ENCODE measurements around the gene KCNA2.

Gene KCNA2

GRCh38 chr1:110566836-110567235 is 39.3 kb downstream of the KCNA2 start:
- DNase-seq (ENCODE audit: low spot score) = no peak

DNA sequence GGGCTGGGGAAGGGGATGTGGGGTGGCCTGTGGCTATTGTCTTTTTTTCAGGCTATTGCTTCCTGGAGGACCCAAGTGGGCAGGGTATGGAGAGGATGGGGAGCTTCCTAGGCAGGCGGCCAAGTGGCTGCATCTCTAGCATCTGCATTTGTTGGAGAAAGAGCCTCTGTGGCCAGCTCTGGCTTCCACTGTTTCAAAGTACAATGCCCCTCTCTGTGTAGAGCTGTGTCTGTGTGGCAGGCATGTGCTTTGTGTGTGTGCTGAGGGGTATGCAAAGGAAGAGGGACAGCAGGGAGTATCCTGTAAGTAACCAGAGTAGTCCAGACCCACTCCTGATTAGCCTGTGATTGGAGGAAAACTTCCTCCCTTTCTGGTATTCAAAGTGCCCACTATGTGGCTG is 40.6 kb downstream of the KCNA2 start:
- DNase-seq (ENCODE audit: low spot score) = no peak

DNA sequence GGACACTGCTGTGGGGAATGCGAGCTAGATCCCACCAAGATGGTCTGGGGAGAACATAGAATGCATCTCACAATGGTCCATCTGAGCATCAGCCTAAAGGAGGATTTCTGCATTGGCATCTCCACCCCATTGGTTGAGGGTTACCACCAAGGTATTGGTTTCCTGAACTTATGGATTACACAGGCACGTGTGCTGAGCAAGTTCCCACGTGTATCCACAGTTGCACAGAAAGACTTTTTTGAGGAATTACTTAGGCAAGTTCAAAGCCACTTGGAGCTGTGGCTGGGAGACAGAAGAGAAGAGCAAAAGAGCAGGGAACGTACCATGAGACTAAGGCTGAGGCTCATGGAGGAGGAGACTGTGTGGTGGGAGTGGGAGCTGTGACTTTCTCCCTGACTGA is 43.1 kb downstream of the KCNA2 start:
- no peak for DNase-seq (ENCODE audit: low spot score)

DNA sequence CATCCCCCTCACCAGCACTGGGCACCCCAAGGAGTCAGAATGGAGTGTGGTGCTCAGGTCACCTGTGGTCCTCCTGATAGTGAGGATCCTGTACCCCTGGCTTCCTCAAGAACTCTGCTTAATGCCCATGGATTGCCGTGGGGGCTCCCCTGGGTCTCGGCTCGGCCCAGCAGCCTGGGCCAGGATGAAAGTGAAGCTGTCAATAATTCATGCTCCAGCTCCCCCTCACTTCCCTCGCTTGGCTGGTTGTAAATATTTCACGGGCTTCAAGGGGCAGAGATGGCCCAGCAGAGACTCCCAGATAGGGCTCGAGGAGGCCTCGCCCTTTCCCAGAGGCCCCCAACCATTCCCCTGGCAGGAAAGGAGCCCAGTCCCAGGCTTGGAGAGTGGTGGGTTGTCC is 44.6 kb downstream of the KCNA2 start:
- no peak for DNase-seq (ENCODE audit: low spot score)

DNA sequence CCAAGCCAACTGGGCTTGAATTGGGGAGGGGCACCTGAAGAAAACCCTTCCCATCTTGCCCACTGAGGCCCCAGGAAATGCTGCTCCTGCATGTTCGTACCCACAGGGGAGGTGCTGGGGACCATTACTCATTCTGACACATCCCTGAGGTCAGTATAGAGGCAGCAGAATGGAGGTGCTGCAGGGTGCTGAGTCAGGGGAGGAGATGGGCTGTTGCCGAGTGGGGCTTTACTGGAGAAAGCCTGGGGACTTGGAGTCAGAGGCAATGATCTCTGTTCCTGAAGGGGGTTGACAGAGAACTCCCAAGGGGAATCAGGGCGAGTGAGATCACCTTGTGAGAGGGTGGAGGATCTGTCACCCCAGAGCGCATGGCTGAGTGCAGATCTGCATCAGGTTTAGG is 47.0 kb downstream of the KCNA2 start:
- no peak for DNase-seq (ENCODE audit: low spot score)

- no peak for DNase-seq (ENCODE audit: low spot score)
Measured at GRCh38 chr1:110557481-110557880, 48.7 kb downstream of the KCNA2 start.

- no peak for DNase-seq (ENCODE audit: low spot score)
Measured at GRCh38 chr1:110556471-110556807, 49.7 kb downstream of the KCNA2 start.

- DNase-seq (ENCODE audit: low spot score) = no peak
Measured at GRCh38 chr1:110555807-110556470, 50.2 kb downstream of the KCNA2 start.

GRCh38 chr1:110554871-110555801 is 51.0 kb downstream of the KCNA2 start:
- no peak for DNase-seq (ENCODE audit: low spot score)

- DNase-seq (ENCODE audit: low spot score) = no peak
Measured at GRCh38 chr1:110551278-110551809, 54.8 kb downstream of the KCNA2 start.

DNA sequence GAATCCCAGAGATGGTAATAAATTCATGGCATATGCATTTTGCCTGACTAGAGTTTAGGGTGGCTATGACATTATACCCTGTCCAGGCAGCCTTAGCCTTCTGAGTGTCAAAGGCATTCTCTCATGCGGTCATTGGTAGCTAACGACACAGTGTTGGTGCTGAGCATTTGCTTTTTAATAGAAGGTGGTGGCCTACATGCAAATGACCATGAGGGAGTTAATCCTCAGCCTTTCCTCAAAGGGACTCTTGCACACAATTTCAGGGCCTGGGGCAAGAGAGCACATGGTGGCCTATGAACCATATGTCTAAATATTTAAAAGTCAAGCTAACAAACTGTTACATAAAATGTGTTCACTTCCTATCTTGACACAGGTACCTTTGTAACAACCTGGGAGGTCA is 56.3 kb downstream of the KCNA2 start:
- DNase-seq (ENCODE audit: low spot score) = no peak

DNA sequence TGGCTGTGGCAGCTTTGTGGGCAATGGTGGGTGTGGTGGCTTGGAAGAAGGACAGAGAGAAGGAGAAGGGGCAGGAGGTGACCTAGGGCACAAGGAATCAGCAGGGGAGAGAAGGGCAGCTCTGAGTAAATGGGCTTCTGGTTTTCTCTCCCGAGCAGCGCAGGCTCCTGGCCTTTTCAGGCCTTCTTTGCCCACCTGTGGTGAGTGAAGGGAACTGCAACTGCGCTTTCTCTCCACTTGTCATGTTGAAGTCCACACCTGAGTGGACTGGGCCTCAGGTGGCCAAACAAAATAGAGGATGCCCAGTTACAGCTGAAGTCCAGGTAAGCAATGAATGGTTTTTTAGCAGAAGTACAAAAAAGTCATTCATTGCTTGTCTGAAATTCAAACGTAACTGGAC is 57.8 kb downstream of the KCNA2 start:
- peak; percentile 5 for DNase-seq (ENCODE audit: low spot score)

- no peak for DNase-seq (ENCODE audit: low spot score)
Measured at GRCh38 chr1:110547017-110547416, 59.1 kb downstream of the KCNA2 start.

DNA sequence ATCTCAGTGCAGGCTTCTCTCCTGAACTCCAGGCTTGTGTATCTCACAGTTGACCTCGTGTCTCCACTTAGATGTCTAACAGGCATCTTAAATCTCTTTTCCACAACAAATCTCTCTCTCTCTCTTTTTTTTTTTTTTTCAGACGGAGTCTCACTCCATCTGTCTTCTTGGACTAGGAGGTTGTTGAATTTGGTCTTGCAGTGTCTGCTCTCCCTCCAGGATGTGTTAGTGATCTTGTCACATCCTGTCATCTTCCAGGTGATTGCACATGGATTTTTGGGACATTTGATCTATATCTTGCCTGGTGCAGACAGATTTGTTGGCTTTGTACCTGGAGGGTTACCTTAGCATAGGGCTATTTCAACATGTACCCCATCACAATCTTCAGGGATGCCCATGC is 60.7 kb downstream of the KCNA2 start:
- DNase-seq (ENCODE audit: low spot score) = no peak

GRCh38 chr1:110544753-110545152 is 61.4 kb downstream of the KCNA2 start:
- DNase-seq (ENCODE audit: low spot score) = no peak

Data from LoVo (cell line).